UCSD-AML1 (cell line): ENCODE measurements around the gene PRRT1.
A peak's percentile ranks its signal among the peaks of the same experiment; 100 is the strongest.
"Not testable (repeated sequence)": the region's sequence is repeated elsewhere in the genome, so short reads cannot be mapped to it uniquely, and the experiment has no call there.

Source experiments
- DNase-seq: peaks from one replicate; lab custom pipeline; 2025; ENCODE audit not compliant: unreplicated experiment; lab: John Stamatoyannopoulos, UW

The PRRT1 gene

GRCh38 chr6:32105433-32105832, 46.3 kb downstream of the PRRT1 start:
- peak; percentile 33 for DNase-seq

- DNase-seq = no peak
Measured at GRCh38 chr6:32102255-32102654, 49.5 kb downstream of the PRRT1 start.

- DNase-seq = not testable (repeated sequence)
Measured at GRCh38 chr6:32100251-32100650, 51.5 kb downstream of the PRRT1 start.
